ENCODE measurements around the gene CAPN10. TPM values are rescaled to one million over a fixed set of nuclear protein-coding genes. Genes with fewer than 3 reads are reported as not detected.

The CAPN10 gene
- total and polyA plus RNA-seq, 2 experiments from 2014 or later: 24.2 to 28.8 TPM

DNA sequence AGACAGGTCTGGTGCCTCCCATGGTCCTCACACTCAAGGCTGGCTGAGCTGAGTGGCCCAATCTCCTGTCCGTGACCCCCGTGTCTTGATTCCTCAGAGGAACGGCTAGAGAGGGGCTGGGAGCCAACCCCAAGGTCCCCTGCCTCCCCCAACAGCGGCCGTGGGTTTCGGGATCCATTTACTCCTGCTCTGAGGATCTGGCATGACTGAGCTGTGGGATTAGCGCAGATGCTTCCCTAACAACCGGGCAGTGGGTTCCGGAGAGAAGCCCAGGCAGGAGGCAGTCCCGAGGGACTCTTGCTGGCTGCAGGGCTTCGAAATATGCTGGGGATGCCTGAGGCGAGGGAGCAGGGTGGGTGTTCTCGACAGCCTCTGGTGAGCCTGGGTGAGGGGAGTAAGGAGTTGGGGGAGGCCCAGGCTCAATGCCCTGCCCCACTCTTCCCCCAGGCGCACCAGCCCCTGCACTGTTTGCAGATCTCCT is 57.7 kb downstream of the CAPN10 start:
- no peak for DNase-seq (ENCODE audit: low spot score)
- no peak for TF ChIP-seq EZH2 (IDR thresholded peaks at IDR 0.05; ENCODE audit: borderline replicate concordance)
- TF ChIP-seq EZH2phosphoT487 (IDR thresholded peaks at IDR 0.05; ENCODE audit: low read depth, severe bottlenecking, unreplicated experiment): no peak
- TF ChIP-seq, protein P1, sequence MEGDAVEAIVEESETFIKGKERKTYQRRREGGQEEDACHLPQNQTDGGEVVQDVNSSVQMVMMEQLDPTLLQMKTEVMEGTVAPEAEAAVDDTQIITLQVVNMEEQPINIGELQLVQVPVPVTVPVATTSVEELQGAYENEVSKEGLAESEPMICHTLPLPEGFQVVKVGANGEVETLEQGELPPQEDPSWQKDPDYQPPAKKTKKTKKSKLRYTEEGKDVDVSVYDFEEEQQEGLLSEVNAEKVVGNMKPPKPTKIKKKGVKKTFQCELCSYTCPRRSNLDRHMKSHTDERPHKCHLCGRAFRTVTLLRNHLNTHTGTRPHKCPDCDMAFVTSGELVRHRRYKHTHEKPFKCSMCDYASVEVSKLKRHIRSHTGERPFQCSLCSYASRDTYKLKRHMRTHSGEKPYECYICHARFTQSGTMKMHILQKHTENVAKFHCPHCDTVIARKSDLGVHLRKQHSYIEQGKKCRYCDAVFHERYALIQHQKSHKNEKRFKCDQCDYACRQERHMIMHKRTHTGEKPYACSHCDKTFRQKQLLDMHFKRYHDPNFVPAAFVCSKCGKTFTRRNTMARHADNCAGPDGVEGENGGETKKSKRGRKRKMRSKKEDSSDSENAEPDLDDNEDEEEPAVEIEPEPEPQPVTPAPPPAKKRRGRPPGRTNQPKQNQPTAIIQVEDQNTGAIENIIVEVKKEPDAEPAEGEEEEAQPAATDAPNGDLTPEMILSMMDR (IDR thresholded peaks at IDR 0.05; ENCODE audit: poor library complexity): no peak
- no peaks in the 10 kb centered on the region for H3K79me2 ChIP-seq
- H3K36me3 ChIP-seq (replicated peaks; ENCODE audit: insufficient read depth, low read depth): no peaks in the 10 kb centered on the region
- H3K4me1 ChIP-seq (ENCODE audit: insufficient read depth): no peaks in the 10 kb centered on the region
- H3K27ac ChIP-seq: no peak overlapping the region
- H4K20me1 ChIP-seq (ENCODE audit: insufficient read depth, poor library complexity, severe bottlenecking): no peaks in the 10 kb centered on the region
- H3K4me3 ChIP-seq: no peak overlapping the region
- H2AFZ ChIP-seq: no peak overlapping the region
- H3K9me2 ChIP-seq (replicated peaks; ENCODE audit: insufficient read depth): no peaks in the 10 kb centered on the region
- 69% methylated on average over 14 of the region's 14 CpGs for WGBS (ENCODE audit: low lambda C conversion rate, missing lambda C conversion rate)
- H3K4me2 ChIP-seq: no peak overlapping the region
- no peaks in the 10 kb centered on the region for H3K9me3 ChIP-seq (ENCODE audit: low read depth)
- peaks cover 12% of the 10 kb centered on the region for H3K27me3 ChIP-seq

DNA sequence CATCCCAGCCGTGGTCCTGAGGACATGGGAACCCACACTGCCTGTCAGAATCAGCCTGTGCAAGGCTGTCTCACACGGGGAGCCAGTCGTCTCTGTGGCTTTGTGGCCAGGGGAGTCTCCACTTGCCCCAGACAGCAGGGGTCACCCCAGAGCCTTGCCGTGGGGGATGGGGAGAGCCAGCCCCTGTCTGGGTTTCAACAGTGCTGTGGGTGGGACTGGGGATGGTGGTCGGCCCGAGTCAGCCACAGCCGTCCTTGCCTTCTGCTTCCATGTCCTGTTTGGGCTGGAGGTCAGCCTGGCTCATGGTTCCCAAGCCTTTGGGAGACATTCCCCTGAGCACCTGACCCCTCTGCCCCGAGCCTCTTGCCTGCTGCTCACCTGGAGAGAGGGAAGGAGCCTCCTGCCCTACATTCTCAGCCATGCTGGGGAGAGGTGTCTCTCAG is 58.3 kb downstream of the CAPN10 start:
- Histone ChIP-seq H4K20me1 (ENCODE audit: insufficient read depth, poor library complexity, severe bottlenecking) (no peaks in the 10 kb centered on the region), H3K4me2 (no peak overlapping the region), H3K9me3 (ENCODE audit: low read depth) (no peaks in the 10 kb centered on the region), H3K27ac (no peak overlapping the region), H3K9me2 (replicated peaks; ENCODE audit: insufficient read depth) (no peaks in the 10 kb centered on the region), H3K79me2 (no peaks in the 10 kb centered on the region), H2AFZ (no peak overlapping the region), H3K27me3 (peaks cover 18% of the 10 kb centered on the region), H3K4me1 (ENCODE audit: insufficient read depth) (no peaks in the 10 kb centered on the region), H3K36me3 (replicated peaks; ENCODE audit: insufficient read depth, low read depth) (no peaks in the 10 kb centered on the region), H3K4me3 (no peak overlapping the region)
- 72% methylated on average over 8 of the region's 8 CpGs for WGBS (ENCODE audit: low lambda C conversion rate, missing lambda C conversion rate)
- TF ChIP-seq EZH2phosphoT487 (IDR thresholded peaks at IDR 0.05; ENCODE audit: low read depth, severe bottlenecking, unreplicated experiment): no peak
- no peak for TF ChIP-seq EZH2 (IDR thresholded peaks at IDR 0.05; ENCODE audit: borderline replicate concordance)
- TF ChIP-seq, protein P1 (IDR thresholded peaks at IDR 0.05; ENCODE audit: poor library complexity): no peak
- DNase-seq (ENCODE audit: low spot score): no peak

DNA sequence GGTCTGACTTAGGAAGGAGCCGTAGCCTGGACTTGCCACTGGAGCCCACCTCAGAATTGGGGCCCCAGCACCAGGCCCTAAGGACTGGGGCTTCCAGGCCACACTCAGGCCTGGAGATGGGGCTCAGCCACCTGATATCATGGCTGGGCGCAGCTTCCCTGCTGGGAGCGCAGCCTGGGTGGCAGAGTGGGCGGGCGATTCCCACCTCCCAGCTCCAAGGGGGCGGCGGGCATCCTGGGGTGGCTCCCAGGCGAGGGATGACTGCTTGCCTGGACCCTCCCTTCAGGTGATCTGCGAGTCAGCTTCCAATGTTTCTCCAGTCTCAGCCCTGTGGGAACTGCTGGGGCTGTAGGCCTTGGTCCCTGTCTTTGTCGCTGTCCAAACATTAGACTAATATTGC is 58.8 kb downstream of the CAPN10 start:
- Histone ChIP-seq H3K27ac (no peak overlapping the region), H3K4me3 (no peak overlapping the region), H4K20me1 (ENCODE audit: insufficient read depth, poor library complexity, severe bottlenecking) (no peaks in the 10 kb centered on the region), H3K27me3 (peaks cover 22% of the 10 kb centered on the region), H2AFZ (no peak overlapping the region), H3K4me2 (no peak overlapping the region), H3K79me2 (no peaks in the 10 kb centered on the region), H3K36me3 (replicated peaks; ENCODE audit: insufficient read depth, low read depth) (no peaks in the 10 kb centered on the region), H3K9me2 (replicated peaks; ENCODE audit: insufficient read depth) (no peaks in the 10 kb centered on the region), H3K4me1 (ENCODE audit: insufficient read depth) (no peaks in the 10 kb centered on the region), H3K9me3 (ENCODE audit: low read depth) (no peaks in the 10 kb centered on the region)
- DNase-seq (ENCODE audit: low spot score): no peak
- TF ChIP-seq EZH2 (IDR thresholded peaks at IDR 0.05; ENCODE audit: borderline replicate concordance) (no peak), EZH2phosphoT487 (IDR thresholded peaks at IDR 0.05; ENCODE audit: low read depth, severe bottlenecking, unreplicated experiment) (no peak)
- TF ChIP-seq, protein P1 (IDR thresholded peaks at IDR 0.05; ENCODE audit: poor library complexity): no peak
- WGBS (ENCODE audit: low lambda C conversion rate, missing lambda C conversion rate): 90% methylated on average over 10 of the region's 10 CpGs

GRCh38 chr2:240645801-240646175 is 59.3 kb downstream of the CAPN10 start:
- no peaks in the 10 kb centered on the region for H3K9me2 ChIP-seq (replicated peaks; ENCODE audit: insufficient read depth)
- WGBS (ENCODE audit: low lambda C conversion rate, missing lambda C conversion rate): 96% methylated on average over 10 of the region's 10 CpGs
- H3K27me3 ChIP-seq: peaks cover 27% of the 10 kb centered on the region
- no peaks in the 10 kb centered on the region for H3K4me1 ChIP-seq (ENCODE audit: insufficient read depth)
- H3K27ac ChIP-seq: no peak overlapping the region
- H2AFZ ChIP-seq: no peak overlapping the region
- H3K79me2 ChIP-seq: no peaks in the 10 kb centered on the region
- H3K4me3 ChIP-seq: no peak overlapping the region
- no peak overlapping the region for H3K4me2 ChIP-seq
- TF ChIP-seq, protein P1 (IDR thresholded peaks at IDR 0.05; ENCODE audit: poor library complexity): no peak
- TF ChIP-seq EZH2 (IDR thresholded peaks at IDR 0.05; ENCODE audit: borderline replicate concordance): no peak
- no peak for TF ChIP-seq EZH2phosphoT487 (IDR thresholded peaks at IDR 0.05; ENCODE audit: low read depth, severe bottlenecking, unreplicated experiment)
- no peaks in the 10 kb centered on the region for H3K36me3 ChIP-seq (replicated peaks; ENCODE audit: insufficient read depth, low read depth)
- no peak for DNase-seq (ENCODE audit: low spot score)
- no peaks in the 10 kb centered on the region for H3K9me3 ChIP-seq (ENCODE audit: low read depth)
- H4K20me1 ChIP-seq (ENCODE audit: insufficient read depth, poor library complexity, severe bottlenecking): no peaks in the 10 kb centered on the region
